EL (cell line): ENCODE results near the gene FXR1.
A peak's percentile ranks its signal among the peaks of the same experiment; 100 is the strongest.
"Not testable (repeated sequence)": the region's sequence is repeated elsewhere in the genome, so short reads cannot be mapped to it uniquely, and the experiment has no call there.

ENCODE experiments used
- DNase-seq: peaks from one replicate; pipeline ENCODE4 v3.0.0-alpha.2; 2016

The FXR1 gene

GRCh38 chr3:180940826-180941225 lies 28.4 kb downstream of the FXR1 start:
- DNase-seq: no peak

- no peak for DNase-seq
Observed at GRCh38 chr3:180947761-180948390, 35.4 kb downstream of the FXR1 start.

- DNase-seq: no peak
Observed at GRCh38 chr3:180959691-180960090, 47.2 kb downstream of the FXR1 start.

DNA sequence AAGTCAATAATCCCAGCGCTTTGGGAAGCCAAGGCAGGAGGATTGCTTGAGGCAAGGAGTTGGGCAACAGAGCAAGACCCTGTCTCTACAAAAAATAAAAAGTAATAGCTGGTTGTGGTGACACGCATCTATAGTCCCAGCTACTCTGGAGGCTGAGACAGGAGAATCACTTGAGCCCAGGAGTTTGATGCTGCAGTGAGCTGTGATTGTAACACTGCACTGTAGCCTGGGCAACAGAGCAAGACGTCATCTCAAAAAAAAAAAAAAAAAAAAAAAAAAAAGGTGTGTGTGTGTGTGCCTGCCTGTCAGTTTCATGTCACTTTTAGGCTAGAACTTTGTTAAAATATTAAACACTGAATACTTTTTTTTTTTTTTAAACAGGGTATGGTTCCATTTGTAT lies 48.6 kb downstream of the FXR1 start:
- no peak for DNase-seq

DNA sequence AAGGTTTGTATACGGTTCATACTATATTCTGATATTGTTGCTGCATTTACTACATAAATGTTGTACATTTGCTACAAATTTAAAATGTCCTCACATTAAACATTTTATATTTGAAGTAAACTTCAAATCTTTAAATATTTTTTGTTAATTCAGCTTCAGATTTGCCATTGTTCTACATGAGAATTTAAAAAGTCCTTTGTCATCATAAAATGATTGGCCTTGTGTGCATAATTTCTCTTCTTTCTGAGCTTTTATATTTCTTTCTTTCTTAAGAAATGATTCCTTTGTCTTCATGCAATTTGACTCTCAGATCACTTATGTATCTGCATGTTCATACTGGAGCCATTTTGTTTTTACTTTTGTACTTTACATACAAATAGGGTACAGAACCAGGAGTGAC lies 49.1 kb downstream of the FXR1 start:
- no peak for DNase-seq

GRCh38 chr3:180962530-180962929 lies 50.1 kb downstream of the FXR1 start:
- no peak for DNase-seq

DNA sequence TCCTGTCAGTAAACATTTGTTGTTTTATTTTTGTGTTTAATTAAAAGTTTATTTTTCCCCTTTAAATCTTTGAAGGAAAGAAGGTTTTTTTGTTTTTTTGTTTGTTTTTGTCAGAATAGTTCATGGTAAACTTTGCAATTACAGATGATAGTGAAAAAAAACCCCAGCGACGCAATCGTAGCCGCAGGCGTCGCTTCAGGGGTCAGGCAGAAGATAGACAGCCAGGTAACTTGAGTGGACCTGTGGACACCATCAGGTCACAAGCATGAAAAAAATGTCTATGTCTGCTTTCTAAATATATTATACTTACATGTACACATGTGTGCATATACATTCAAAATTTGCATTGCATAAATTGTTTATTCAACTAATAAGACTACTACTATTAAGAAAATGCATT lies 58.5 kb downstream of the FXR1 start:
- no peak for DNase-seq

- no peak for DNase-seq
Observed at GRCh38 chr3:180973543-180973942, 61.1 kb downstream of the FXR1 start.

DNA sequence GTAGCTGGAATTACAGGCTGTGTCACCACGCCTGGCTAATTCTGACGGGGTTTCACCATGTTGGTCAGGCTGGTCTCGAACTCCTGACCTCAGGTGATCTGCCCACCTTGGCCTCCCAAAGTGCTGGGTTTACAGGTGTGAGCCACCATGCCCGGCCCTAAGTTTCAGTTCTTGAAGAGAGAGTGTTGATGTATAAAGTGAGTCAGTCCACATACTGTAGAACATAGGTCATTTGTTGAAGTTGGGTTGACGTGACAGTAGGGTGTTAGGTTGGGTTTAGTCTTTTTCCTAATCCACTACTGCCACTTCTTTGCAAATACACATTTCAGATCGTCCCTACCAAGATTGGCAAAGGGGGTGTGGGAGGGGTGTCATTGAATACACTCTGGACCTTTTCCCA lies 61.8 kb downstream of the FXR1 start:
- DNase-seq: no peak

DNA sequence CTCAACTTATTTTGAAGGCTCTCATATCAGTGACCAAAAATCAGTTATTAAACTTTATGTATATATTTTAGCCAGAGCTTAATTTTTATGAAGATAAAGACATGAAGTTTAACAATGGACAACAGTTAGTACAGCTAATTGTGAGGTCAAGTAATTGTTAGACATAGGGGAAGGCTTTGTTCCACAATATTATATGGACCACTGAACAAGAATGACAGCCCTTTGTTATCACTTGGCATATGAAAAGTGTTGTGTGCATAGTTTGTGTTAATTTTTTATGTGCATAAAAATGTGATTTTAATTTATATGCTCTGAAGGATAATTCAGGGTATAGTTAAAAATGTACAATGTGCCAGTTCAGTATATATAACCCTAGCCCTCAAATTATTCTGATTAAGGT lies 65.0 kb downstream of the FXR1 start:
- no peak for DNase-seq

GRCh38 chr3:180979961-180980360 lies 67.5 kb downstream of the FXR1 start:
- no peak for DNase-seq

DNA sequence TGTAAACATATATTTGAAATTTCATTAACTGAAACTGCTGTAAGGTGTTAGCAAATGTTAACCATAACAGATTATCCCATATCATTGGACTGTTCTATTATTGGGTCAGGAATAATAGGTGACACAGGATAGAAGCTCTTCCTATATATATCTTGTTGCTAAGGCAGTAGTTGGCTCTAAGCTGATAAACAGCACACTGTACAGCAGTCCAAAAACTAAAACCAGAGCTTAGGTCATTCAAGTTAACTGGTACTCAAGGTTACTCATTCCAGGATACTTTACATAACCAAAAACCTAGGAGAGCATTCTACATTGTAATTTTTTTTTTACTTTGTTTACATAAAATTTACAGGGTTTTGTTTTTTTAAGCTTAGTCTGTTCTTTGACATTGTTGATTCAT lies 68.1 kb downstream of the FXR1 start:
- DNase-seq: no peak

GRCh38 chr3:180981912-180982311 lies 69.4 kb downstream of the FXR1 start:
- no peak for DNase-seq

- no peak for DNase-seq
Observed at GRCh38 chr3:180983136-180983535, 70.7 kb downstream of the FXR1 start.

DNA sequence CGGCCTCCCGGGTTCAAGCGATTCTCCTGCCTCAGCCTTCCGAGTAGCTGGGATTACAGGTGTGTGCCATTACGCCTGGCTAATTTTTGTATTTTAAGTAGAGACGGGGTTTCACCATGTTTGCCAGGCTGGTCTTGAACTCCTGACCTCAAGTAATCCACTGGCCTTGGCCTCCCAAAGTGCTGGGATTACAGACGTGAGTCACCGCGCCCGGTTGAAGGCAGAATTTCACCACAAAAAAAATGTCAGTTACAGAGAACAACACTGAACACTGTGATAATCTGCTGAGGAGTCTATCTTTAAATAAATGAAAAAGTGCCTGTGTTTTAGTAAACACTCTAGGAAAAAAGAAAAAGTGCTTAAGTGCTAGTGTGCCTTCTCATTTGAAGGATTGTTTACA lies 73.9 kb downstream of the FXR1 start:
- DNase-seq: not testable (repeated sequence)

GRCh38 chr3:180987344-180987743 lies 74.9 kb downstream of the FXR1 start:
- no peak for DNase-seq

DNA sequence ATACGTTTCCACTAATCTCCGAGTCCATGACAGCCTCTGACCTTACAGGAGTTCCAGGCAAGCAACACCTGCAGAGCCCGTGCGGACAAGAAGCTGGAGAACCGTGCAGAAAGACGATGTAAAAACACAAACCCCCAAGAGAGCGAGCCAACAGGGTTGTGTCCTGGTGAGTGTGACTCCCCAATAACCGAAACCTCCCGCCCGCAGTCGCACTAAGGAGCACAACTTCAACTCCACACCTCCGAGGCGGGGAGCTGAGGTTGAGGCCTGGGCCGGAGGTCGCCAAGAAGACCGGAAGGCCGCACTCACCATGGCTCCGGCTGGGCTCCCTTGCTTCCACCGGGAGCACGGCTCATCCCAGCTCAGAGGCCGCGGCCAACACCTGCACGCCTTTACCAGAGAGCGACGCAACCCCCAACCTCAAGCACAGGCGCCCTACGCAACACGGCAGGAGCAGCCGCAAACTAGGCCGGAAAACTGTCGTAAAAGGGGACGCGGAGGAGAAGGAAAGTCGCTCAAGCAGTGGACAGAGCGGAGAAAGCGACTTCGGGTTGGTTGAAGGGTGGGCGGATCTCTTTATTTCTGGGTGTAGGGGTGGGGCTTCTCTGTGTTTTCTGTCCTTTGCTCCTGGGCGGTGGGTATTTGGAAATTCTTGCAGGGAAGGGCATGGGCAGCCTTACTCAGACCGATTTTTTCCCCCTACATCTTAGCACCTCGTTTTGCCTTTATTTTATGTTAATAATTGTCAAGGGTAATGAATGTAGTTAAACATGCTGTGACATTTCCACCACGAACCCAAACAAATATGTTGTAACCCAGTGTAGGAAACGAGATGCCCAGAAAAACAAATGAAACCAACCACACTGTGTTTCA lies 77.1 kb downstream of the FXR1 start, which contains the start of gene DNAJC19:
TSS of gene DNAJC19 (minus strand) at position 446 of the 873 bp plus-strand sequence. CDS start at position 312, 134 bp downstream.
- peak; percentile 95 for DNase-seq

GRCh38 chr3:180990505-180990904 lies 78.0 kb downstream of the FXR1 start:
- no peak for DNase-seq

GRCh38 chr3:180996415-180996932 lies 84.0 kb downstream of the FXR1 start:
- no peak for DNase-seq

GRCh38 chr3:181002331-181002730 lies 89.9 kb downstream of the FXR1 start:
- DNase-seq: not testable (repeated sequence)

DNA sequence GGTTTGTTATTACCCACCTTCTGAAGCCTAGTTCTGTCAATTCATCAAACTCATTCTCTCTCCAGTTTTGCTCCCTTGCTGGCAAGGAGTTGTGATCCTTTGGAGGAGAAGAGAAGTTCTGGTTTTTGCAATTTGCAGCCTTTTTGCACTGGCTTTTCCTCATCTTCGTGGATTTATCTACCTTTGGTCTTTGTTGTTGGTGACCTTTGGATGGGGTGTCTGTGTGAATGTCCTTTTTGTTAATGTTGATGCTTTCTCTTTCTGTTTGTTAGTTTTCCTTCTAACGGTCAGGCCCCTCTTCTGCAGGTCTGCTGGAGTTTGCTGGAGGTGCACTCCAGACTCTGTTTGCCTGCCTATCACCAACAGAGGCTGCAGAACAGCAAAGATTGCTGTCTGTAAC lies 91.0 kb downstream of the FXR1 start:
- not testable (repeated sequence) for DNase-seq

GRCh38 chr3:181006541-181006940 lies 94.1 kb downstream of the FXR1 start:
- DNase-seq: no peak

GRCh38 chr3:181007262-181007661 lies 94.8 kb downstream of the FXR1 start:
- no peak for DNase-seq

- no peak for DNase-seq
Observed at GRCh38 chr3:181008796-181009195, 96.3 kb downstream of the FXR1 start.
